Fibroblast of mammary gland (primary cell): ENCODE data around the gene CMC2.

Experiments used
- DNase-seq: peaks from one replicate; pipeline ENCODE4 v3.0.0-alpha.2; 2010; ENCODE audit warnings: low read depth
- H3K4me3 ChIP-seq: 2 replicates; pipeline ENCODE4 v1.5.1; 2011; ENCODE audit warnings: low read depth, mild to moderate bottlenecking, low read length, moderate library complexity; ENCODE audit not compliant: control insufficient read depth
- CTCF ChIP-seq: conservative IDR thresholded peaks from 2 replicates; pipeline ENCODE4 v1.5.1; 2011; ENCODE audit warnings: low read depth, low read length, inconsistent platforms; ENCODE audit not compliant: control insufficient read depth, insufficient read depth

Gene CMC2

GRCh38 chr16:80996688-80997138 is 10.0 kb downstream of the CMC2 start:
- H3K4me3 ChIP-seq: no peak overlapping the region
- no peak for DNase-seq
- TF ChIP-seq CTCF: no peak

GRCh38 chr16:80994451-80994850 is 12.2 kb downstream of the CMC2 start:
- DNase-seq: no peak
- H3K4me3 ChIP-seq: no peak overlapping the region
- no peak for TF ChIP-seq CTCF

- no peak overlapping the region for H3K4me3 ChIP-seq
- DNase-seq: no peak
- no peak for TF ChIP-seq CTCF
These were observed 12.9 kb downstream of the CMC2 start for GRCh38 chr16:80993834-80994233.

- TF ChIP-seq CTCF: no peak
- peak; percentile 76 for DNase-seq
- H3K4me3 ChIP-seq: no peak overlapping the region
These were observed 13.4 kb downstream of the CMC2 start for GRCh38 chr16:80993307-80993706.

GRCh38 chr16:80992676-80993293 is 13.9 kb downstream of the CMC2 start:
- no peak for DNase-seq
- no peak overlapping the region for H3K4me3 ChIP-seq
- no peak for TF ChIP-seq CTCF

GRCh38 chr16:80991792-80992430 is 14.8 kb downstream of the CMC2 start:
- no peak for DNase-seq
- no peak overlapping the region for H3K4me3 ChIP-seq
- no peak for TF ChIP-seq CTCF
